Stimulated activated naive B cell treated with anti-CD40 and anti-IgM and Interleukin-4, amounts not matched to agents 10 μg/mL and 1 μg/mL and 100 μg/mL, for 72 hours (primary cell): ENCODE results near the gene RAI1.
"Not testable (repeated sequence)": the region's sequence is repeated elsewhere in the genome, so short reads cannot be mapped to it uniquely, and the experiment has no call there.

ENCODE experiments used
- ATAC-seq, 2 donors: fragments of 150-1000 bp; cut with Tn5 transposase; replicated peaks; 2 replicates each; pipeline ENCODE4 v1.10.0; 2021; ENCODE audit warnings: moderate library complexity in 1 of 2
- DNase-seq: peaks from one replicate; pipeline ENCODE4 v3.0.0; 2021
- H3K27ac Mint-ChIP-seq: one replicate; pipeline ENCODE4 v1.8.0; 2022; ENCODE audit warnings: mild to moderate bottlenecking, mixed read lengths
- H3K27me3 Mint-ChIP-seq, 2 donors: one replicate each; pipeline ENCODE4 v1.8.0; 2022; ENCODE audit warnings: mixed read lengths in 2 of 2
- H3K36me3 Mint-ChIP-seq, 2 donors: one replicate each; pipeline ENCODE4 v1.8.0; 2022; ENCODE audit warnings: mixed read lengths in 2 of 2, mild to moderate bottlenecking in 1 of 2
- H3K4me1 Mint-ChIP-seq, 2 donors: one replicate each; pipeline ENCODE4 v1.8.0; 2022; ENCODE audit warnings: mixed read lengths in 2 of 2, mild to moderate bottlenecking in 1 of 2
- H3K4me3 Mint-ChIP-seq, 2 donors: one replicate each; pipeline ENCODE4 v1.8.0; 2022; ENCODE audit warnings: mild to moderate bottlenecking in 2 of 2, mixed read lengths in 2 of 2, moderate library complexity in 1 of 2
- H3K9me3 Mint-ChIP-seq, 2 donors: one replicate each; pipeline ENCODE4 v1.8.0; 2022; ENCODE audit warnings: mixed read lengths in 2 of 2, mild to moderate bottlenecking in 1 of 2

Gene RAI1

DNA sequence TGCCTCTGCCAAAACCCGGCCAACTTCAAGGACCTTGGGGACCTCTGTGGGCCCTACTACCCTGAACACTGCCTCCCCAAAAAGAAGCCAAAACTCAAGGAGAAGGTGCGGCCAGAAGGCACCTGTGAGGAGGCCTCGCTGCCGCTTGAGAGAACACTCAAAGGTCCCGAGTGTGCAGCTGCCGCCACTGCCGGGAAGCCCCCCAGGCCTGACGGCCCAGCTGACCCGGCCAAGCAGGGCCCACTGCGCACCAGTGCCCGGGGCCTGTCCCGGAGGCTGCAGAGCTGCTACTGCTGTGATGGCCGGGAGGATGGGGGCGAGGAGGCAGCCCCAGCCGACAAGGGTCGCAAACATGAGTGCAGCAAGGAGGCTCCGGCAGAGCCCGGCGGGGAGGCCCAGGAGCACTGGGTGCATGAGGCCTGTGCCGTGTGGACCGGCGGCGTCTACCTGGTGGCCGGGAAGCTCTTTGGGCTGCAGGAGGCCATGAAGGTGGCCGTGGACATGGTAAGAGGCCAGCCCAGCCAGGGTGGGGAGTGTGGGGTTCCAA lies 116.8 kb downstream of the RAI1 start:
- no peak overlapping the region for H3K27ac Mint-ChIP-seq
- H3K27me3 Mint-ChIP-seq: no peaks in the 10 kb centered on the region
- no peak for ATAC-seq
- H3K4me1 Mint-ChIP-seq: peaks cover 0 to 11% of the 10 kb centered on the region in 2 donors
- H3K36me3 Mint-ChIP-seq: peaks cover 37 to 40% of the 10 kb centered on the region in 2 donors
- DNase-seq: no peak
- H3K4me3 Mint-ChIP-seq: no peak overlapping the region
- H3K9me3 Mint-ChIP-seq: no peaks in the 10 kb centered on the region

DNA sequence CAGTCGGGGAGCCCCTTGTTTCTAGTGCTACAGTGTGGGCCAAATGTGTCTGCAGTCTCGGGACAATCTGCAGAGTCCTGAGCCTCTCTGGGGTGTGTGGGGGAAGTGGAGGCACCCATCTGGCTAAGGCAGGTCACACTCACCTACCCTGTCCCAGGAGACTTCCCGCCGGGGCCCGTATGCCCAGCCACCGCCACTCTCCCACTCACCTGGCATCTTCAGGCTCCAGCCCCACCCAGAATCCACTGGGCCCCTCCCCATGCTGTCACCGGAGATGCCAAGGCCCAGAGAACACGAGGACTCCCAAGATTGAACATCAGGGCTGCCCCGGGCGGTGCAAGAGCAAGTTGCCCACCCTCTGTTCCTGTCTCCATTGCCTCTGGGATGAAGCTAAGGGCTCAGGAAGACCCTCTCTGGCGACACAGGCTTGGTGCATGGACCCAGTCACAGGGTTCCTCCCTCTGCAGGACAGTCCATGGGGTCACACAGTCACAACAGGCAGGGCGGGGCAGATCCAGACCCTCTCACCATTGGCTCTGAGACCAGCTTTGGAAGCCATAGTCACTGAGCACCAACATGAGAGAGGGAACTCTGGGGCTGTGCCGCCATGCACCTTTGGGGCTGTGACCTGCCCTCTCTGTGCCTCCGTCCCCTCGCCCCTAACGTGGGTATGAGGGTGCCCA lies 117.5 kb downstream of the RAI1 start:
- ATAC-seq (no peak), DNase-seq (no peak)
- no peak overlapping the region for H3K4me3 Mint-ChIP-seq
- H3K27me3 Mint-ChIP-seq: no peaks in the 10 kb centered on the region
- H3K27ac Mint-ChIP-seq: no peak overlapping the region
- H3K4me1 Mint-ChIP-seq: peaks cover 0 to 4% of the 10 kb centered on the region in 2 donors
- H3K9me3 Mint-ChIP-seq: no peaks in the 10 kb centered on the region
- H3K36me3 Mint-ChIP-seq: peaks cover 35 to 36% of the 10 kb centered on the region in 2 donors

DNA sequence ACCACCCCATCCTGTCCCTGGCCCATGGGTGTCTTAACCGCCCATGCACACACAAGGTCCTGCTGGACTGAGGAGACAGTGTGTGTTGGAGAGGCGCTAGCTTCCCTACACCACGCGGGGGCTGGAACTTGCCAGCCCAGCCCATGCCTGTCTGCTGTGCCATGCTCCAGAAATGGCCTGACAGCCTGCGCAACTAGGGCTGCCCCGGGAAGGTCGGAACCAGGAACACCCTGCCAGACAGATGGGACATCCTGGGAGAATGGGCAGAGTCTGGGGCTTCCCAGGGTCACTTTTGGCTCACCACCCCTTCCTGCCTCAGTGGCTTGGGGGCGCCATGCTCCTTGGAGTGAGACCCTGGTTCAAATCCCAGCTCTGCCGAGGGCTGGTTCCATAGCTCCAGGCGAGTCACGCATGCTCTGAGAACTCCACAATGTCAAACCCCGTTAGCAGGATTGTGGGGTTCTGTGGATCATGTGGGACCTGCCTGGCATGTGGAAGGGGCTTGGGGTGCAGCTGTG lies 119.3 kb downstream of the RAI1 start:
- H3K9me3 Mint-ChIP-seq: no peaks in the 10 kb centered on the region
- peaks cover 0 to 3% of the 10 kb centered on the region in 2 donors for H3K4me1 Mint-ChIP-seq
- no peak overlapping the region for H3K4me3 Mint-ChIP-seq
- no peak for ATAC-seq
- peaks cover 35 to 38% of the 10 kb centered on the region in 2 donors for H3K36me3 Mint-ChIP-seq
- no peak for DNase-seq
- H3K27ac Mint-ChIP-seq: no peak overlapping the region
- H3K27me3 Mint-ChIP-seq: no peaks in the 10 kb centered on the region

DNA sequence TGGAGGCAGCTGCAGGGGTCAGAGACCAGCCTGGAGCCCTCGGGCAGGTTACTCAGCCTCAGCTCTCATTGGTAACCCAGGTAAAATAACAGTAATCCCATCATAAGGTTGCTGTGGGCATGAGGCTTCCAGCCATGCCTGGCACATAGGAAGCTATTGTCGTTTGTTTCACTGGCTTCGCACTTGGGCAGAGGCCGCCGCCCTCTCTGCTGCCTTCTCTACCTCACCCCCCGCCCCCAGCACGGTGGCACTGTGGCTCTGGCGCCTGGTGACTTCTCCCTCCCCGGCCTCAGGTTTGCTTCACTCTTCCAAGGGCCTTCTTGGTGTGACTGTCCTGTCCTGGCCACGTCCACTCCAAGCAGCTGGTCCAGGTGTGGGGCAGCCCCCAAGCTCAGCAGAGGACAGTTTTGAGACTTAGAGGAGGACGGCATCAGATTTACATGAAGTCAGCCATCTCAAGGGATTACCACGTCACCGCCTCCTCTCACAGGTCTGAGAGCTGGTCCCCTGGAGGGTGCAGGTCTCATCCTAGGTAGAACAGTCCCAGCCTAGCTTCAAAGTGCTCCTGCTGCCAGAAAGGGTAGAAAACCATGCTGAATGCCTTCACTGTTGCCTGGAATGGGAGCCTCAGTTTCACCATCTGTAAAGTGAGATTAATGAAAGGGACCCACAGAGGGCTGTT lies 120.7 kb downstream of the RAI1 start:
- H3K36me3 Mint-ChIP-seq: peaks cover 39 to 41% of the 10 kb centered on the region in 2 donors
- H3K9me3 Mint-ChIP-seq: no peaks in the 10 kb centered on the region
- peak overlapping the region; percentile 33 for H3K27ac Mint-ChIP-seq
- peaks cover 0 to 6% of the 10 kb centered on the region in 2 donors for H3K4me1 Mint-ChIP-seq
- ATAC-seq (no peak), DNase-seq (no peak)
- no peak overlapping the region for H3K4me3 Mint-ChIP-seq
- no peaks in the 10 kb centered on the region for H3K27me3 Mint-ChIP-seq

DNA sequence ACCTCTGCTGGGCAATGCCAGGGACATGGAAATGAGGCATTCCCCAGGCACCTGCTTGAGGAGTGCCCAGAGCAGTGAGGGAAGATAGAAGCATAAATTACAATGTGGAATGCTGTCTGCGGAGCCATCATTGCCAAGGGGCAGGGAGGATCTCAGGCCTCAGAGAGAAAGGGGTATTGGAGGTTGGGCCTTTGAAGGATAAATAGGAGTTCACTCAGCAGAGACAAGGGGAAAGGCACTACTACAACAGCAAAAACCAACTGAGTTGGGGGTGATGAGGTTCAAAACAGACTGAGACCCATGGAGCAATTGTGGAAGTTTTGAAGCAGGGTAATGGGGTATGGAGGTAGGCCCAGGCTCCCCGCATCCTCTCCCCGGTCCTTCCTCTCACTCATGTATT lies 122.7 kb downstream of the RAI1 start:
- Mint-ChIP-seq H3K36me3 (peaks cover 38 to 42% of the 10 kb centered on the region in 2 donors), H3K27ac (no peak overlapping the region)
- no peak for ATAC-seq

DNA sequence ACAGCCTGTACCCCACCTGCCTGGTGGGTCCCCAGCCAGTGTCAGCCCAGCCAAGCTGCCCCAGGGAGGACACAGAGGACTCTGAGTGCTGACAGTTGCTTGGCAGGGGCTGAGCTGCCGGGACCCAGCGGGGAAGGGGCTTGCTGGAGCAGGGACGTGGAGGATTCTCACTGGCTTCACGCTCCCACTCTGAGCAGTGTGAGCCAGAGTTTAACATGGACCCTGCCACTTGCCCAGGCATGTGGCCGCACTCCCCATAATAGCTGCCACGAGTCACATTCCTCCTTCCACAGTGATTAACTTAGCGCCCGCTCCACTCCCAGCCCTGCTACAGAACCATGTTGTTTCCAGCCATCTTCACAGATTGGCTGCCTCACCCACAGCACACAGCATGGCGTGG lies 124.3 kb downstream of the RAI1 start:
- Mint-ChIP-seq H3K9me3 (no peaks in the 10 kb centered on the region), H3K36me3 (peaks cover 41 to 50% of the 10 kb centered on the region in 2 donors), H3K27me3 (no peaks in the 10 kb centered on the region), H3K4me3 (no peak overlapping the region), H3K4me1 (peaks cover 9 to 11% of the 10 kb centered on the region in 2 donors), H3K27ac (peak overlapping the region; percentile 65)
- ATAC-seq (no peak), DNase-seq (no peak)

More for the DNA sequence above, 122.7 kb downstream of the RAI1 start:
- no peak for DNase-seq
- Mint-ChIP-seq H3K4me1 (peaks cover 5 to 9% of the 10 kb centered on the region in 2 donors), H3K9me3 (no peaks in the 10 kb centered on the region), H3K27me3 (no peaks in the 10 kb centered on the region), H3K4me3 (no peak overlapping the region)

DNA sequence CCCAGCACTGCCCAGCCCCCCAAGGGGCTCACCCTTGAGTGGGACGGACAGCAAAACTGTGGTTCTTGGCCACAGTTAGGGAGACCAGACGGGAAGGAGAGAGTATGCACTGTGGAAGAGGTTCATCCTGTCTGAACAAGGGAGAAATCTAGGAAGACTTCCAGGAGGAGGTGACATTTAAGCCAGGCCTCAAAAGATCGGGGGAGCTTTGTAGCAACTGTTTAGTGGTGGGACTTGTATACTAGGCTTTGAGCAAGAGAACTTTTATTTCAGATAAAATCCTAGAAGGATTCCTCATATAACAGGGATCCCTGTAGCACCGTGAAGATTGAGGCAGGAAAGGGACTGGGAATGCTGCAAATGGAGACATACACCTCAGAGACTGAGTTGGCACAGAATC lies 124.8 kb downstream of the RAI1 start:
- Mint-ChIP-seq H3K4me3 (no peak overlapping the region), H3K4me1 (peaks cover 9 to 11% of the 10 kb centered on the region in 2 donors), H3K9me3 (no peaks in the 10 kb centered on the region), H3K27ac (no peak overlapping the region), H3K27me3 (no peaks in the 10 kb centered on the region), H3K36me3 (peaks cover 43 to 52% of the 10 kb centered on the region in 2 donors)
- ATAC-seq (no peak), DNase-seq (no peak)

DNA sequence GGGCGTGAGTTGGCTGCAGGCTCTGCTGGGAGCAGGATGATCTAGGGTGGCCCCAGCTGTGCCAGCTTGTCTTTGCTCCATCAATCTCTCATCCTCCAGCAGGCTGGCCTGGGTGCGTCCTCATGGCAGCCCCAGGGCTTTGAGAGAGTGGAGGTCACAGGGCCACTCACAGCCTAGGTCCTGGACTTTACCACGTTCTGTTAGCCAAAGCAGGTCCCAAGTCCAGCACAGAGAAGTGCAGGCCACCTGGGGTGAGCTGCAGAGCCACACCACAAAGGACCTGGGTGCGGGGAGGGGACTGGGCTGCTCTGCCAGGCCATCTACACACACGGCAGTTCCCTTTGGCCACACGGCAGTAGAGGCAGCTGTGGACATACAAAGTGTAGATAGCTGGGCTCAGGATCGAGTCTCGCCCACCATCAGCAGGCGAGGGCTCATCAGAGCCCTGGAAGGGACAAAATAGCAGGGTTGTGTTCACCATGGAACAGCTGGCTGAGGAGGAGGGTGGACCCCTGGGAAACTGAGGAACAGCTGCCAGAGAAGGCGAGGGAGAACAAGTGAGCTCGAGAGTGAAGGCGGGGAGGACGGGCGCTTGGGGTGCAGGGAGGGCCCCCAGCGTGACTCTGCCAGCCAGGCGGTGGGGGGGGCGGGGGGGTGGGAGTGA lies 125.5 kb downstream of the RAI1 start:
- no peak for ATAC-seq
- no peaks in the 10 kb centered on the region for H3K9me3 Mint-ChIP-seq
- no peak for DNase-seq
- H3K36me3 Mint-ChIP-seq: peaks cover 48 to 57% of the 10 kb centered on the region in 2 donors
- peaks cover 11 to 15% of the 10 kb centered on the region in 2 donors for H3K4me1 Mint-ChIP-seq
- H3K4me3 Mint-ChIP-seq: peak overlapping the region in 1 of 2 donors; percentile 10
- H3K27me3 Mint-ChIP-seq: no peaks in the 10 kb centered on the region
- peak overlapping the region; percentile 88 for H3K27ac Mint-ChIP-seq

DNA sequence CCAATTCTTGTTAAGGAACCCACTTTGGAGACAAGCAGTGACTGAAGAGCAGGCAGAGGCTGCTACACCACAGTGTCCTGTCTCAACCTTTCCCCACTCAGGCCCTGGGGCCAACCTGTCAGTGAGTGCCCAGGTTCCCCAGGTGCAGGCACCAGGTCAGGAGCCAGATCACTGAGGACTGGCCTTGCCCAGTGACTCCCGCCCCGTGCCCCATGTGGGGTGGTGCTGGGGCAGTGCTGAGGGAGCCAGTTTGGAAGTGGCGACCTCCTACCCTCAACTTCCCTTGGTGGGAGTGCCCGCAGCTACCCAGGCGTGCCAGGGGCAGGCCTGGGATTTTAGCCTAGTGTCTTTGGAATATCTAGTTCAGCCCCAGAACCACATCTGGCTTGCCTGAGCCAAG lies 126.2 kb downstream of the RAI1 start:
- Mint-ChIP-seq H3K36me3 (peaks cover 48 to 55% of the 10 kb centered on the region in 2 donors), H3K4me1 (peaks cover 15 to 22% of the 10 kb centered on the region in 2 donors), H3K4me3 (no peak overlapping the region), H3K27ac (no peak overlapping the region), H3K9me3 (no peaks in the 10 kb centered on the region), H3K27me3 (no peaks in the 10 kb centered on the region)
- ATAC-seq (no peak), DNase-seq (no peak)

DNA sequence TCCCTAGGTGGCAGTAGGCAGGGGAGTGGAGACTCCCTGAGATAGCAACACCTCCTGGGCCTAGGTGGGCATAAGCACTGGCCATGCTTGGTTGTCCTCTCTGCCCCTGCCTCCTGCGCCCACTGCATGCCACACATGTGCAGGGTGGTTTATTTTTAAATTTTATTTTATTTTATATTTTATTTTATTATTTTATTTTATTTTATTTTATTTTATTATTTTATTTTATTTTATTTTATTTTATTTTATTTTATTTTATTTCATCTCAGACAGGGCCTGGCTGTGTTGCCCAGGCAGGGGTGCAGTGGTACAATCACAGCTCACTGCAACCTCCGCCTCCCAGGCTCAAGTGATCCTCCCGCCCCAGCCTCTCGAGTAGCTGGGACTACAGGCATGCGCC lies 126.9 kb downstream of the RAI1 start:
- H3K9me3 Mint-ChIP-seq, H3K27ac Mint-ChIP-seq, ATAC-seq, DNase-seq, H3K27me3 Mint-ChIP-seq, H3K4me3 Mint-ChIP-seq: not testable (repeated sequence)
- peaks cover 16 to 23% of the 10 kb centered on the region in 2 donors for H3K4me1 Mint-ChIP-seq
- H3K36me3 Mint-ChIP-seq: peaks cover 53 to 57% of the 10 kb centered on the region in 2 donors

DNA sequence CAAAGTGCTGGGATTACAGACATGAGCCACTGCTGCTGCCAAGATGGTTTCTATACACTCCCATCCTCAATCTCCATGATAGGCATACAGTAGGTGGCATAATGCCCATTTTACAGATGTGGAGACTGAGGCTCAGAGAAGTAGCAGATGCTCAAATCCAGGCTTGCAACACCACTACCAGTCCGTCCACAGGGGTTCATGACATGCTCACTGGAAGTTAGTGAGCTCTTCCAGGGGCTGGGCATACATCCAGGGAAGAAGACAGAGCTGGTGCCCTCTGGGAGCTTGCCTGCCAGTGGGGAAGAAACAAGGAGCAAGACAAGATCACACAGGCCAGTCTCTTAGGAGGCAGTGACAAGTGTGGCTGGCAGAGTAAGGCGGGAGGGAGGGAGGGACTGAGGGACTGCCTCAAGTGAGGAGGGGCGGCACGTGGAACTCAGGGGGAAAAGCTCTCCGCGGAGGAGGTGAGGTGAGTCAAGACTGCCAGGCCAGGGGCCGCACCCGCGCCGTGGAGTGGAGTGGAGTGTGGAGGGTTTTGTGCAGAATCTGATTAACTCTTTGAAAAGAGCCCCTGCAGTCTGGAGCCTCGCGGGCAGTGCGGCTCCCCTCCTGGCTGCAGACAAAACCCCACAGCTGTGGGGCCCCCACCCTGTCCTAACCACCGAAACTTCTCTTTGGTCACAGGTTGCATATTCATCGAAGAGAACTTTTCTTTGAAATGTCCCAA lies 127.6 kb downstream of the RAI1 start:
- peak overlapping the region; percentile 7 to 57 for H3K4me3 Mint-ChIP-seq
- no peaks in the 10 kb centered on the region for H3K9me3 Mint-ChIP-seq
- peaks cover 17 to 23% of the 10 kb centered on the region in 2 donors for H3K4me1 Mint-ChIP-seq
- H3K36me3 Mint-ChIP-seq: peaks cover 54 to 56% of the 10 kb centered on the region in 2 donors
- no peak for DNase-seq
- H3K27ac Mint-ChIP-seq: peak overlapping the region; percentile 68
- ATAC-seq: peak; percentile 41 to 48
- no peaks in the 10 kb centered on the region for H3K27me3 Mint-ChIP-seq

DNA sequence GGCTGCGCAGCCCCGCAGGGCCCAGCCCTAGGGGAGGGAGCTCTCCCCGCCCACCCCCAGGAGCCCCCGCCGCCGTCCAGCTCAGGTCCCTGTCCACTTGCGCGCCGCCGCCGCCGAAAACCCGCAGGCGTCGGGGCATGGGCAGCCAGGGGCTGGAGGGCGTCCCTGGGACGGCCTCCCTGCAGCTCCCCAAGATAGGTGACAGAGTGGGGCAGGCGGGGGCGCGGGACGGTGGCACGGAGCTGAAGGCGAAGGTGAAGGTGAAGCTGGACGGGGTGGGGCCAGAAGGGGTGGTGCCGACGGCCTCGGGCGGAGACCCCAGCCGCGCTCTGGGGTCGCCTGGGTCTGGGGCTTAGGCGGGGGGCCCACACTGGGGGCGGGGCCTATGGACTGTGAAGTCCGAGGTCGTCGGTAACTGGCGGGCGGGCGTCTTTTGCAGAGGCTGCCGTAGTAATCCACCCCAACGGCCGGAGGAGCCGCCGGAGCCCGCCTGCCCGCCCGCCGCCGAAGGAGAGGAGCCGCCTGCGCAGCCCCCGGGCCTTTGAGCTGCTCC lies 128.3 kb downstream of the RAI1 start:
- H3K27ac Mint-ChIP-seq: no peak overlapping the region
- no peaks in the 10 kb centered on the region for H3K27me3 Mint-ChIP-seq
- no peak overlapping the region for H3K4me3 Mint-ChIP-seq
- no peak for DNase-seq
- H3K4me1 Mint-ChIP-seq: peaks cover 15 to 23% of the 10 kb centered on the region in 2 donors
- H3K9me3 Mint-ChIP-seq: no peaks in the 10 kb centered on the region
- H3K36me3 Mint-ChIP-seq: peaks cover 52 to 57% of the 10 kb centered on the region in 2 donors
- ATAC-seq: no peak

DNA sequence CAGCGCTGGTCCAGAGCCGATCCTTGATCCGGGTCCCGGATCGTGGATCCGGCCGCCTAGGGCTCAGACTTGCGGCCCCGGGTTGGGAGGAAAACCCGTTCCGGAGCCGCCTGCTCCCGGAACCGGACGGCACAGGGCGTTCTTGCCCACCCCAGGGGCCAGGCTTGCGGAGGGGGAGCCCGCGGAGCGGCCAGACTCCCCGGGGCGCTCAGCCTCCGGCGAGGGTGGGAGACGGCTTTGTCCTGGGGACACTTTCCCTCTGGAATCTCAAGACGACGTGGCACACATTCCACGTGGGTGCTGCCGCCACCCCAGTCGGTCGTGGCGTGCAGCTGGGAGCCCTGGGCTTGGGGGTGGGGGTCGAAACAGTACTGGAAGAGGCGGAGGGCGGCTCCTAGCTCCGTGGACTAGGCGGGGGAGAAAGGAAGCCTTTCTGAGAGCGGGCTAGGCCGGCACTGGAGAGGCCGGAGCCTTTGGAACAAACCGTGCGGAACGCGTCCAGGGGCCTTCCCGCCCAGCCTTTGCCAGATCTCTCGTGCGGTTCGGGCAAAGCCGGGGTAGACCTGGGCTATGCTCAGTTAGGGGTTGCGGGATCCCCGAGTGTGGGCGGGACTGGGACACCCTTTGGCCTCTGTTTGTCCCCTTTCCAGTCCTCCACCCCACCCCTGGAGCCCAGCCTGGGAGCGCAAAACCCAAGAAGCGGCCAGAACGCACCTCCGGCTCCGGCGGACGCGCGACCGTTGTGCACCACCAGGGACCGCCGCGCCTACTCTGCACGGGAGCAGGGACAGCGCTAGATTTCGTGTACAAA lies 129.0 kb downstream of the RAI1 start:
- H3K27me3 Mint-ChIP-seq: no peaks in the 10 kb centered on the region
- peak overlapping the region in 1 of 2 donors; percentile 55 for H3K4me3 Mint-ChIP-seq
- DNase-seq: no peak
- H3K27ac Mint-ChIP-seq: peak overlapping the region; percentile 56
- peaks cover 15 to 29% of the 10 kb centered on the region in 2 donors for H3K4me1 Mint-ChIP-seq
- ATAC-seq: no peak
- no peaks in the 10 kb centered on the region for H3K9me3 Mint-ChIP-seq
- peaks cover 55 to 63% of the 10 kb centered on the region in 2 donors for H3K36me3 Mint-ChIP-seq
